Adrenal gland (tissue), 12 donors: ENCODE measurements around the gene E2F8. TPM values are rescaled to one million over a fixed set of nuclear protein-coding genes. Genes with fewer than 3 reads are reported as not detected.
A peak's percentile ranks its signal among the peaks of the same experiment; 100 is the strongest.
"Not testable (repeated sequence)": the region's sequence is repeated elsewhere in the genome, so short reads cannot be mapped to it uniquely, and the experiment has no call there.

Experiments used
- DNase-seq, 7 donors: peaks; one replicate each; pipeline ENCODE4 v3.0.0-alpha.2; 2019 to 2020
- H3K27ac ChIP-seq, 5 donors: fragments of 200-600 bp; sonication (generic) in 4 of 5; 1 replicate in 3 of 5; 2 replicates in 2 of 5; pipeline versions ENCODE4 v1.5.1 to v1.8.0; 2016 to 2020; ENCODE audit warnings: mild to moderate bottlenecking in 1 of 5
- H3K27me3 ChIP-seq: fragments of 200-600 bp; 2 replicates; pipeline ENCODE4 v1.8.0; 2021
- H3K36me3 ChIP-seq, 2 donors: fragments of 200-600 bp; replicated peaks in 1 of 2; 1 replicate in 1 of 2; 2 replicates in 1 of 2; pipeline versions ENCODE4 v1.5.1 to v1.8.0; 2018 to 2022
- H3K4me1 ChIP-seq, 2 donors: fragments of 200-600 bp; replicated peaks in 1 of 2; 1 replicate in 1 of 2; 2 replicates in 1 of 2; pipeline versions ENCODE4 v1.5.1 to v1.8.0; 2018 to 2021
- H3K4me3 ChIP-seq, 4 donors: fragments of 200-600 bp; sonication (generic) in 3 of 4; one replicate each; pipeline ENCODE4 v1.5.1; 2016 to 2018
- H3K9me3 ChIP-seq, 3 donors: fragments of 200-600 bp; sonication (generic) in 1 of 3; replicated peaks in 1 of 3; 1 replicate in 2 of 3; 2 replicates in 1 of 3; pipeline versions ENCODE4 v1.5.1 to v1.8.0; 2016 to 2021
- CTCF ChIP-seq, 6 experiments: fragments of 450-650 bp in 4 of 6; fragments of 200-600 bp in 2 of 6; sonication (generic) in 1 of 6; IDR thresholded peaks; 1 replicate in 5 of 6; 2 replicates in 1 of 6; pipeline versions ENCODE4 v1.5.1 to v1.8.0; 2016 to 2021; ENCODE audit warnings: antibody characterized with exemption in 6 of 6, mild to moderate bottlenecking in 2 of 6, moderate library complexity in 1 of 6
- POLR2A ChIP-seq, 2 donors: fragments of 450-650 bp; IDR thresholded peaks; one replicate each; pipeline ENCODE4 v1.6.1; 2017; ENCODE audit warnings: antibody characterized with exemption in 2 of 2, mild to moderate bottlenecking in 2 of 2, moderate library complexity in 1 of 2
- WGBS, 4 donors: extraction: QIAGEN DNeasy Blood & Tissue Kit in 2 of 4; methylation state at CpG; one replicate each; pipeline versions ENCODE4 v1.1.5 to v1.1.7; 2013 to 2017; 5-methylcytosine and 5-hydroxymethylcytosine counted together
- intact Hi-C, 2 donors: fragments of 100-400 bp; cut with DNase I; formaldehyde crosslinking; loops; one replicate each; pipeline versions ENCODE4 v1.14.1 to v1.15.0; 2022 to 2023
- polyA plus RNA-seq, 3 donors: library from polyadenylated mRNA; stranded (reverse); fragments of 200-250 nt in 2 of 3; fragments of 350-450 nt in 1 of 3; fragmentation: Illumina TruSeq in 1 of 3; extraction: RNeasy Lipid Tissue Mini Kit (QIAGEN cat#74804) in 1 of 3; gene quantifications; one replicate each; pipeline ENCODE4 v1.2.3, GENCODE V29; 2013 to 2014
- total RNA-seq, 9 donors: library from RNA; depleted of rRNA in 4 of 9; stranded (reverse); fragments of >200 nt in 4 of 9; fragments of 120-200 nt in 1 of 9; fragmentation: NEBNext Ultra II Directional in 1 of 9; extraction: Animal tissue kit (Norgen Biotek cat#: 25700) in 1 of 9; gene quantifications; one replicate each; pipeline versions ENCODE4 v1.1.0 to v1.2.4, GENCODE V29; 2013 to 2023
- donor health status: healthy with polysubstance abuse.
- donor health status: Bipolar disorder and iron deficiency.
- donor health status: DM: yes; HTN: yes; CAD: no.
- donor health status: DM: no; HTN: no; CAD: no.
- donor health status: DM: no; HTN: no; CAD: no.
- donor health status: DM: yes; HTN: yes; CAD: no.

E2F8 gene
- total and polyA plus RNA-seq, 12 donors: 0.07 to 4.4 (median 0.47) TPM; not detected in 2

GRCh38 chr11:19279451-19279850, 38.7 kb upstream of the E2F8 start:
- WGBS, 4 donors: 48 to 65% (median 55%) methylated on average over 3 of the region's 3 CpGs
- TF ChIP-seq CTCF (IDR thresholded peaks at IDR 0.05): no peak
- TF ChIP-seq POLR2A (IDR thresholded peaks at IDR 0.05): no peak
- Histone ChIP-seq H3K27me3 (no peaks in the 10 kb centered on the region), H3K4me1 (no peaks in the 10 kb centered on the region), H3K4me3 (no peak overlapping the region), H3K9me3 (no peaks in the 10 kb centered on the region), H3K36me3 (no peaks in the 10 kb centered on the region), H3K27ac (no peak overlapping the region)
- DNase-seq: no peak
- intact Hi-C loops: no loop called here

GRCh38 chr11:19276859-19277808, 36.4 kb upstream of the E2F8 start:
- peak in 1 of 7 donors; percentile 2 for DNase-seq
- Histone ChIP-seq H3K36me3 (no peaks in the 10 kb centered on the region), H3K27me3 (no peaks in the 10 kb centered on the region), H3K4me1 (no peaks in the 10 kb centered on the region), H3K9me3 (no peaks in the 10 kb centered on the region), H3K27ac (no peak overlapping the region), H3K4me3 (no peak overlapping the region)
- no peak for TF ChIP-seq POLR2A (IDR thresholded peaks at IDR 0.05)
- no peak for TF ChIP-seq CTCF (IDR thresholded peaks at IDR 0.05)
- intact Hi-C loops: no loop called here
- WGBS, 4 donors: 79 to 89% (median 84%) methylated on average over 8 of the region's 8 CpGs

- H3K27me3 ChIP-seq: no peaks in the 10 kb centered on the region
- TF ChIP-seq CTCF (IDR thresholded peaks at IDR 0.05) (no peak), POLR2A (IDR thresholded peaks at IDR 0.05) (no peak)
- intact Hi-C loops: no loop called here
- no peaks in the 10 kb centered on the region for H3K4me1 ChIP-seq
- no peak overlapping the region for H3K27ac ChIP-seq
- WGBS, 4 donors: 78 to 93% (median 88%) methylated on average over 3 to 4 of the region's 4 CpGs
- no peaks in the 10 kb centered on the region for H3K36me3 ChIP-seq
- H3K9me3 ChIP-seq: no peaks in the 10 kb centered on the region
- H3K4me3 ChIP-seq: no peak overlapping the region
- DNase-seq: no peak
Observed at GRCh38 chr11:19275496-19275895, 34.8 kb upstream of the E2F8 start.

GRCh38 chr11:19273219-19273618, 32.5 kb upstream of the E2F8 start:
- H3K36me3 ChIP-seq, H3K27me3 ChIP-seq, intact Hi-C loops, H3K9me3 ChIP-seq, H3K4me3 ChIP-seq, H3K4me1 ChIP-seq, DNase-seq, H3K27ac ChIP-seq: not testable (repeated sequence)
- 81 to 87% (median 86%) methylated on average over 5 of the region's 5 CpGs for WGBS, 4 donors

- peak in 1 of 7 donors; percentile 26 for DNase-seq
- no peak overlapping the region for H3K4me3 ChIP-seq
- intact Hi-C loops: no loop called here
- 91 to 95% (median 94%) methylated on average over 1 of the region's 1 CpG for WGBS, 4 donors
- no peaks in the 10 kb centered on the region for H3K9me3 ChIP-seq
- H3K27me3 ChIP-seq: no peaks in the 10 kb centered on the region
- H3K27ac ChIP-seq: no peak overlapping the region
- no peaks in the 10 kb centered on the region for H3K36me3 ChIP-seq
- TF ChIP-seq CTCF (IDR thresholded peaks at IDR 0.05): no peak
- no peak for TF ChIP-seq POLR2A (IDR thresholded peaks at IDR 0.05)
- H3K4me1 ChIP-seq: no peaks in the 10 kb centered on the region
Observed at GRCh38 chr11:19268909-19269308, 28.2 kb upstream of the E2F8 start.
